Hematopoietic multipotent progenitor cell treated with erythropoietin and hydrocortisone succinate and interleukin-3 and kit ligand, for 17 days (in vitro differentiated cells): ENCODE measurements around the gene PRAMEF4.
"Not testable (repeated sequence)": the region's sequence is repeated elsewhere in the genome, so short reads cannot be mapped to it uniquely, and the experiment has no call there.

ENCODE experiments used
- DNase-seq: peaks from one replicate; pipeline ENCODE4 v3.0.0-alpha.2; 2015; ENCODE audit warnings: low spot score

The PRAMEF4 gene

DNA sequence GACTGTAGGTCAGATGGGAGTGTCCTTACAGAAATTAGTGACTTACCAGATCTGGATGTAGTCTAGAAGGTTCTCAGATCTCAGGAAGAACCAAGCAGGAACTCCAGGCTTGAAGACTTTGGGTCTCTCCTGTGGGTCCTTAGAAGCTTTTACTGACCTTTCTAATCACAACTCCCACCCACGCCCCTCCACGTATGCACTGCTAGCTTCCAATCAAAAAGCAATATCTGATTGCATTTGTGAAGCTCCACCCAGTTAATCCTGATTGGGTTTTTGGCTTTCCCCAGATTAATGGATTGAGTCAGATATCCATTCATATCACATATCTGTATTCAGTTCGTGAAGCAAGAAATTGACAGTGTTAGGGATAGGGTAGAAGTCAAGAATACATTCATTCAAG, at the start of gene PRAMEF4:
PRAMEF4 (minus strand) TSS at position 101 of the 400 bp plus-strand sequence. CDS start 2,807 bp downstream, outside the sequence.
- not testable (repeated sequence) for DNase-seq

DNA sequence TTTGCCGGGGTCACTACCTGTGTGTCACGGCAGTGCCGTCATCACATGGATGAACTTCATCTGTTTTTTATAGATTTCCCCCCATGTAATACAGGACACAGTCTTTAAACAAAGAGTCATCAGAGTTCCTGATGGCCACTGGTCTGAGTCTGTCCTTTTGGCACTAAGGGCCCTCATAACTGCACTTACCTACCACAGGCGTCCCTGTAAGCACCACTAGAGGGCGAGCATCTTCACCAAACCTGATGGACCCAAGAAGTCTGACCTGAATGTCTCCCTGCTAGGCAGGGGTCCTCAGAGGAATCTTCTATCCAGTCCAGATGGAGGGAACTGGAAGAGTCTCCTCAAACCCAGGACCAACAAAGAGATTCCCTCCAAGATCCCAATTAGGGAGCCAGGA, 38.4 kb upstream of the PRAMEF4 start:
- not testable (repeated sequence) for DNase-seq

DNA sequence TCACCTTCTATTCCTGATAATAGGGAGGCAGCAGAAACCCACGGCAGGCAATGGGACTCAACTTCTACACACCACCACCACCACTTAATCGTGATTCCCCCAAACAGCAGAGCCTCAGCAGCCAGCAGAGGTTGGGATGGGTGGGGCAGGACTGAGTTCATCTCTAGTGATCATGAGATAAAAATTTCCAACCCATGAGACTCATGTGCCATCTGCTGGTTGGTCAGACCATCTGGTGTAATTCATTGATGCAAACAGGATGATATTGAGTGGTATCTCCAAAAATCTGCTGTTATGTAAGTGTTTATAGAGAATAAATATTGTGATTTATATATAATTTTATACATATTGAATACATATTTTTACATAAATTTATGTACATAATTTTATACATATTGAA, 35.7 kb upstream of the PRAMEF4 start:
- not testable (repeated sequence) for DNase-seq

DNA sequence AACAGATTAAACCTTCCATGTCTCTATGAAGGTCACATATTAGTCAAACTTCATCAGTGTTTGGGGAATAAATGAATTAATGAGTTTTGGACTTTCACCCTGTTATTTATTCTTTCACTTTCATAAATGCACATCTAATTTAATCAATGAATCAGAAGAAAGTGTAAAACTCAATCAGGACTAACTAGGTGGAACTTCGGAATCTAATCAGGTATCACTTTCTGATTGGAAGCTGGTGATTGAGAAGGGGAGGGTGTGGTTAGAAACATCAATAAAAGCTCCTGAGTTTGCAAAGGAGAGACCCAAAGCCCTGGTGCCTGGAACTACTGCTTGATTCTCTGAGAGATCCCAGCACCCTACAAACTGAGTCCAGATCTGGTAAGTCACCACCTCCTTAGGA, 30.3 kb upstream of the PRAMEF4 start, which contains the start of gene PRAMEF7:
PRAMEF7 (plus strand) TSS at position 301 of the 400 bp plus-strand sequence. CDS start 1,083 bp downstream, outside the sequence.
- not testable (repeated sequence) for DNase-seq

DNA sequence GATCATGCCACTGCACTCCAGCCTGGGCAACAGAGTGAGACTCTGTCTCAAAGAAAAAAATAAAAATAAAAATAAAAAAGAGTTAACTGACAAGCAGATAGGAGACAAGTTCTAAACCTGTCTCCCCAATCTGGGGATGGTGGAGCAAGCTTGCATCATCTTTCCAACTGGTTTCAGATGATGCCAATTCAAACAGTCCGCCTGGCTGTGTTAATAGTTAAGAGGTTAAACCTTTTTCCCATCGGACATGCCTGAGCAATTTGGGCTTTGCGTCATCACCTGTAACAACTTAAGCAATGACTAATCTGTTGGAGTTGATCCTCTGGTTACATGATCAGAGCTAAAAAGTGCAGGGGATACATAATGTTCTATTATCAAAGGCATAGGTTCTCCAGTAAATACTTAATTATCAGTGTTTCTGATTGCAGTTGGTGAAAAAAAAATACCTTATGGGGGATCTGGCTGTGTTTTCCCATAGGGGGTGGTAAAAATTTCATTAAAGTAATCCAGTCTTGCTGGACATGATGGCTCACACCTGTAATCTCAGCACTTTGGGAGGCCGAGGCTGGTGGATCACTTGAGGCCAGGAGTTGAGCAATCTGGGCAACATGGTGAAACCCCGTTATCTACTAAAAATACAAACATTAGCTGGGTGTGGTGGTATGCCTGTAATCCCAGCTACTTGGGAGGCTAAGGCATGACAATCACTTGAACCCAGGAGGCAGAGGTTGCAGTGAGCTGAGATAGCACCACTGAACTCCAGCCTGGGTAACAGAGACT, 18.0 kb upstream of the PRAMEF4 start:
- DNase-seq, result not testable (repeated sequence)

DNA sequence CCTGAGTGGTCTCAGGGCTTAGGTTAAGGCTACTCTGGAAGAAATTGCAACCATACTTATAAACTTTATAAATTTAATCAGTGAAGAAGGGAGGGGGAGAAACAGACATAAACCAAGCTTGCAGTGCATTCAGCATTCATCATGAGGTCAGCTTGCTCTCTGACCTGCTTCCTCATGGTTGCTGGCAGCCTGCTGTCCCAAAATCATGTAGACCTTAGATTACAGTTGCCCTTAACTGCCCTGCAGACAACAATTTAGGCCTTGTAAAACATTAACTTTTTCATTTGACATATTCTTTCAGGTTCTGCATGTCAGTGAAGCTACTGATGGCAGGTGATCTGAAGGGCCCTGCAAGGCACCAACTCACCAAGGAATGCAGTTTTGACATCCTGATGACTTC, 13.2 kb upstream of the PRAMEF4 start:
- not testable (repeated sequence) for DNase-seq

DNA sequence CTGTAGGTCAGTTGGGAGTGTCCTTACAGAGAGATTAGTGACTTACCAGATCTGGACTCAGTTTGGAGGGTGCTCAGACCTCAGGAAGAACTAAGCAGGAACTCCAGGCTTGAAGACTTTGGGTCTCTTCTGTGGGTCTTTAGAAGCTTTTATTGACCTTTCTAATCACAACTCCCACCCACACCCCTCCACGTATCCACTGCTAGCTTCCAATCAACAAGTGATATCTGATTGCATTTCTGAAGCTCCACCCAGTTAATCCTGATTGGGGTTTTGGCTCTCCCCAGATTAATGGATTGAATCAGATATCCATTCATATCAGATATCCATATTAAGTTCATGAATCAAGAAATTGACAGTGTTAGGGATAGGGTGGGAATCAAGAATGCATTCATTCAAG, 12.2 kb upstream of the PRAMEF4 start, which contains the start of gene PRAMEF10:
PRAMEF10 (minus strand) TSS at position 101 of the 400 bp plus-strand sequence. CDS start 2,423 bp downstream, outside the sequence.
- not testable (repeated sequence) for DNase-seq

DNA sequence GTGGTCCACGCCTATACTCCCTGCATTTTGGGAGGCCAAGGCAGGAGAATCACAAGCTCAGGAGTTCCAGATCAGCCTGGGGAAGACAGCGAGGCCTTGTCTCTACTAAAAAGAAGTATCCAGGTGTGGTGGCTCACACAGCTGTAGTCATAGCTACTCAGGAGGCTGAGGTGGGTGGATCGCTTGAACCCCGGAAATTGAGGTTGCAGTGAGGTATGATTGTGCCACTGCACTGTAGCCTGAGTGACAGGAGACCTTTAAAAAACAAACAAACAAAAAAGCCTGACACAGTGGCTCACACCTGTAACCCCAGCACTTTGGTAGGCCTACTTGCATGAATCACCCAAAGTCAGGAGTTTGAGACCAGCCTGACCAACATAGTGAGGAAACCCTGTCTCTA, 7.5 kb downstream of the PRAMEF4 start:
- DNase-seq, result not testable (repeated sequence)

DNA sequence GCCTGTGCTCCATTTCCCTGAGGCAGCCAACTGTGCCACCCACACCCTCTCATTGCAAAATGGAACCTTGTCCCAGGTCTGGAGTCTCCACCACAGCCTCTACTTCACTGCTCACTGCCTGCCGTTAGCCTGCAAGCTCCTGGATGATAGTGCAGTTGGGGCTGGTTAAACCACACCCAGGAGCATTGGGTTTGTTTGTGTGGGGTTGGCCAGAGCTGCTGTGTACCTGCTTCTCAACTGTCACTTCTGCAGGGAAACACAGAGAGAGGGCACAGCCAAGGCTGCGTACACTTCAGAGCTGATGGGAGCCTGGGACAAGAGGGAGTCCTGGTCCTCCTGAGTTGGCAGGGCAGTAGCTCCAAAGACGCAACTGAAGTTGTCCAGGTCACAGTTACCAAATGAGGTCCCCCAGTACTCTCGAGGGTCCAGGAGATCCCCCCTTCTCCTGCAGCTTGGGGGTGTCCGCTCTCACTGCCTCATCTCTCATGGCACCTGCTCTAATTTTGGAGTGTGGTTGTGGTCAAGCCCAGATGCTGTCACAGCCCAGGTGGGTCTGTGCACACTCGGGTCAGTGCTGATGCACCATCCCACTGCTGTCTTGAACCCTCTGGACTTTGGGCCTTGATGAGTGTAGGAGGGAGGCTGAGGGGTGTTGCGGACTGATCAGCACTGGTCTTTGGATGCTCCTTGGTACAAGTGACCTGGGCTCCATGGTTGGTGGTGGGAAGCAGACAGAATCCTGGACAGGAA, 22.7 kb downstream of the PRAMEF4 start:
- not testable (repeated sequence) for DNase-seq

DNA sequence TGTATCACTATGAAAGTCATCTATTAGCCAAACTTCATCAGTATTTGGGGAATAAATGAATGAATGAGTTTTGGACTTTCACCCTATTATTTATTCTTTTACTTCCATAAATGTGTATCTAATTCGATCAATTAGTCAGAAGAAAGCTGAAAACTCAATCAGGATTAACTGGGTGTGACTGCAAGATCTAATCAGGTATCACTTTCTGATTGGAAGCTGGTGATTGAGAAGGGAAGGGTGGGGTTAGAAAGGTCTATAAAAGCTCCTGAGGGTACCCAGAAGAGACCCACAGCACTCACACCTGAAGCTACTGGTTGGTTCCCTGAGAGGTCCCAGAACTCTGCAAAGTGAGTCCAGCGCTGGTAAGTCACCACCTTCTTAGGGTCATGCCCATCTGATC, 29.2 kb downstream of the PRAMEF4 start, which contains the start of gene PRAMEF2:
PRAMEF2 (plus strand) TSS at position 301 of the 400 bp plus-strand sequence. CDS start 1,924 bp downstream, outside the sequence.
- not testable (repeated sequence) for DNase-seq

DNA sequence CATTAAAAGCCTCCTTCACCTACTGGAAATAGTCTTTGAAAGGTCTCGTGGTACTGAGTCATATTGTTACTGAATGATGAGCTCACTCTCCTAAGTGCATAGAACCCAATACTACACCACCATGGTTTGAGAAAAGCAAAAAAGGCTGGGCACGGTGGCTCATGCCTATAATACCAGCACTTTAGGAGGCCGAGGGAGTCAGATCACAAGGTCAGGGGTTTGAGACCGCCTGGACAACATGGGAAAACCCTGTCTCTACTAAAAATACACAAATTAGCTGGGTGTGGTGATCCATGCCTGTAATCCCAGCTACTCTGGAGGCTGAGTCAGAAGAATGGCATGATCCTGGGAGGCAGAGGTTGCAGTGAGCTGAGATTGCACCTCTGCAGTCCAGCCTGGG, 34.2 kb downstream of the PRAMEF4 start:
- DNase-seq, result no peak

DNA sequence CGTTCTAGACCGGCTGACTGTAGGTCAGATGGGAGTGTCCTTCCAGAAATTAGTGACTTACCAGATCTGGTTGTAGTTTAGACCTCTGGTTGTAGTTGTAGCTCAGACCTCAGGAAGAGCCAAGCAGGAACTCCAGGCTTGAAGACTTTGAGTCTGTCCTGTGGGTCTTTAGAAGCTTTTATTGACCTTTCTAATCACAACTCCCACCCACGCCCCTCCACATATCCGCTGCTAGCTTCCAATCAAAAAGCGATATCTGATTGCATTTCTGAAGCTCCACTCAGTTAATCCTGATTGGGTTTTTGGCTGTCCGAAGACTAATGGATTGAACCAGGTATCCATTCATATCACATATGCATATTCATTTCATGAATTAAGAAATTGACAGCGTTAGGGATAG, 37.4 kb downstream of the PRAMEF4 start, which contains the start of gene HNRNPCL1:
HNRNPCL1 (minus strand) TSS at position 101 of the 400 bp plus-strand sequence. CDS start 431 bp downstream, outside the sequence.
- not testable (repeated sequence) for DNase-seq

DNA sequence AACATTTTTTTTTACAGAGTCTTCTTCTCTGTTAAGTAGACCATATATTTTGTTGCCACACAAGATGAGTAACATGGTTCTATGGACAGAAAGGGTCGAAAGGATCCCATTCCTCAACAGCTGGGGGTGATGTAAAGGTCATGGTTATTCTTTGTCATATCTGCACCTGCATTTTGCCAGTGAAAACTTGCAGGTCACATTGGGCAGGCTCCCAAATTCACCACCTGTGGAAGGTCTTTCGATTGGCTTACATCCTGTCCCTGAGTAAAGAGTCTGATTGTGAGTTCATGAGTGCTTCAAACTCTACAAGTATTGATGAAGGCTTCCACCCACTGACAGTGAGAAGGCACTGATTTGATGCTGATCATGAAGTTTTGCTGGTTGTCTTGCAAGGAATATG, 52.8 kb downstream of the PRAMEF4 start:
- DNase-seq, result not testable (repeated sequence)

DNA sequence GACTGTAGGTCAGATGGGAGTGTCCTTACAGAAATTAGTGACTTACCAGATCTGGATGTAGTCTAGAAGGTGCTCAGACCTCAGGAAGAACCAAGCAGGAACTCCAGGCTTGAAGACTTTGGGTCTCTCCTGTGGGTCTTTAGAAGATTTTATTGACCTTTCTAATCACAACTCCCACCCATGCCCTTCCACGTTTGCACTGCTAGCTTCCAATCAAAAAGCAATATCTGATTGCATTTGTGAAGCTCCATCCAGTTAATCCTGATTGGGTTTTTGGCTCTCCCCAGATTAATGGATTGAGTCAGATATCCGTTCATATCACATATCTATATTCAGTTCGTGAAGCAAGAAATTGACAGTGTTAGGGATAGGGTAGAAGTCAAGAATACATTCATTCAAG, 54.7 kb downstream of the PRAMEF4 start, which contains the start of gene PRAMEF11:
PRAMEF11 (minus strand) TSS at position 101 of the 400 bp plus-strand sequence. CDS start 2,621 bp downstream, outside the sequence.
- not testable (repeated sequence) for DNase-seq
